GM12878 (cell line): ENCODE data around the gene CITED2. TPM values are rescaled to one million over a fixed set of nuclear protein-coding genes. Genes with fewer than 3 reads are reported as not detected.
A peak's percentile ranks its signal among the peaks of the same experiment; 100 is the strongest.

Experiments used
- BCL11A ChIP-seq: IDR thresholded peaks from 2 replicates; pipeline ENCODE4 v1.6.1; 2011; ENCODE audit warnings: low read depth, low read length
- CHD2 ChIP-seq: IDR thresholded peaks from 2 replicates; pipeline ENCODE4 v1.6.1; 2011; ENCODE audit warnings: low read depth, low read length, improper control_type of control experiment, borderline replicate concordance
- EP300 ChIP-seq, 2 experiments: fragments of 150-350 bp in 1 of 2; IDR thresholded peaks; 2 replicates each; pipeline ENCODE4 v1.6.1; 2011 to 2012; ENCODE audit warnings: low read depth in 2 of 2, low read length in 2 of 2, borderline replicate concordance in 1 of 2, improper control_type of control experiment in 1 of 2, inconsistent platforms in 1 of 2; ENCODE audit not compliant: control insufficient read depth in 1 of 2
- FOXK2 ChIP-seq: fragments of 450-650 bp; IDR thresholded peaks from 2 replicates; pipeline ENCODE4 v1.6.1; 2017; ENCODE audit warnings: mild to moderate bottlenecking, moderate library complexity
- FOXM1 ChIP-seq: IDR thresholded peaks from 2 replicates; pipeline ENCODE4 v1.6.1; 2012; ENCODE audit warnings: low read depth, mild to moderate bottlenecking, inconsistent platforms, low read length, moderate library complexity
- HCFC1 ChIP-seq: fragments of 150-350 bp; IDR thresholded peaks from 2 replicates; pipeline ENCODE4 v1.6.1; 2014; ENCODE audit warnings: low read length
- MEF2A ChIP-seq: IDR thresholded peaks from 2 replicates; pipeline ENCODE4 v1.6.1; 2011; ENCODE audit warnings: low read depth, mild to moderate bottlenecking, low read length, moderate library complexity; ENCODE audit not compliant: insufficient read depth
- MEF2B ChIP-seq: fragments of 450-650 bp; IDR thresholded peaks from 2 replicates; pipeline ENCODE4 v1.6.1; 2018; ENCODE audit warnings: mild to moderate bottlenecking, moderate library complexity; ENCODE audit not compliant: partially characterized antibody, poor library complexity, severe bottlenecking
- NFIC ChIP-seq: IDR thresholded peaks from 2 replicates; pipeline ENCODE4 v1.6.1; 2012; ENCODE audit warnings: low read depth, mild to moderate bottlenecking, inconsistent platforms, low read length, moderate library complexity
- NFYA ChIP-seq: IDR thresholded peaks from 2 replicates; pipeline ENCODE4 v1.6.1; 2011; ENCODE audit warnings: low read depth, mild to moderate bottlenecking, low read length, improper control_type of control experiment, borderline replicate concordance
- NR2C2 ChIP-seq: IDR thresholded peaks from 2 replicates; pipeline ENCODE4 v1.6.1; 2011; ENCODE audit warnings: borderline replicate concordance, low read depth; ENCODE audit not compliant: control insufficient read depth, insufficient read length
- NR2F1 ChIP-seq: fragments of 450-650 bp; conservative IDR thresholded peaks from 2 replicates; pipeline ENCODE4 v1.6.1; 2017; ENCODE audit warnings: mild to moderate bottlenecking
- PML ChIP-seq: IDR thresholded peaks from 2 replicates; pipeline ENCODE4 v1.6.1; 2012; ENCODE audit warnings: low read length, inconsistent platforms
- POU2F2 ChIP-seq: IDR thresholded peaks from 3 replicates; pipeline ENCODE4 v1.6.1; 2011; ENCODE audit warnings: low read depth, mild to moderate bottlenecking, low read length, borderline replicate concordance
- RAD51 ChIP-seq: fragments of 450-650 bp; IDR thresholded peaks from 2 replicates; pipeline ENCODE4 v1.6.1; 2016; ENCODE audit warnings: moderate library complexity, mild to moderate bottlenecking, inconsistent platforms
- RCOR1 ChIP-seq: conservative IDR thresholded peaks from 2 replicates; pipeline ENCODE4 v1.6.1; 2012; ENCODE audit warnings: low read depth, low read length, improper control_type of control experiment
- RUNX3 ChIP-seq: IDR thresholded peaks from 2 replicates; pipeline ENCODE4 v1.6.1; 2012; ENCODE audit warnings: low read length, inconsistent platforms
- SMAD5 ChIP-seq: IDR thresholded peaks from 2 replicates; pipeline ENCODE4 v1.6.1; 2016; ENCODE audit warnings: antibody characterized with exemption, low read depth
- SMARCA5 ChIP-seq: fragments of 450-650 bp; IDR thresholded peaks from 2 replicates; pipeline ENCODE4 v1.6.1; 2017; ENCODE audit warnings: mild to moderate bottlenecking
- SP1 ChIP-seq: IDR thresholded peaks from one replicate; pipeline ENCODE4 v1.6.1; 2011; ENCODE audit warnings: low read depth, low read length
- SRF ChIP-seq, 2 experiments: IDR thresholded peaks; 2 replicates each; pipeline ENCODE4 v1.6.1; 2011; ENCODE audit warnings: low read depth in 2 of 2, low read length in 2 of 2, mild to moderate bottlenecking in 1 of 2, moderate library complexity in 1 of 2
- TARDBP ChIP-seq: IDR thresholded peaks from 2 replicates; pipeline ENCODE4 v1.6.1; 2016; ENCODE audit warnings: borderline replicate concordance
- ZBED1 ChIP-seq: IDR thresholded peaks from 2 replicates; pipeline ENCODE4 v1.6.1; 2016; ENCODE audit warnings: borderline replicate concordance
- ZNF274 ChIP-seq: IDR thresholded peaks from one replicate; pipeline ENCODE4 v1.8.0; 2011; ENCODE audit not compliant: insufficient read length, insufficient read depth
- ZZZ3 ChIP-seq: IDR thresholded peaks from 2 replicates; pipeline ENCODE4 v1.6.1; 2011; ENCODE audit warnings: low read depth; ENCODE audit not compliant: control insufficient read depth, insufficient read length
- polyA plus RNA-seq, 11 experiments: library from polyadenylated mRNA; depleted of rRNA in 4 of 11; unstranded in 6 of 11; stranded (reverse) in 5 of 11; fragments of >200 nt; fragmentation: Nextera tagmentation in 4 of 11; fragmentation: Illumina TruSeq in 1 of 11; extraction: Ambion mirVana in 4 of 11; extraction: Trizol in 1 of 11; gene quantifications; 1 replicate in 1 of 11; 2 replicates in 10 of 11; pipeline versions ENCODE4 v1.2.1 to v1.2.3, GENCODE V29; 2011 to 2016; ENCODE audit warnings: inconsistent platforms in 2 of 11, missing spikeins in 2 of 11, low read depth in 1 of 11
- total RNA-seq, 4 experiments: library from RNA; depleted of rRNA in 3 of 4; stranded (reverse); fragments of >200 nt in 3 of 4; fragmentation: Illumina TruSeq in 1 of 4; extraction: Trizol in 1 of 4; gene quantifications; 2 replicates each; pipeline versions ENCODE4 v1.2.1 to v1.2.3, GENCODE V29; 2013 to 2021
- TF ChIP-seq, protein P1 (sequence below): fragments of 150-350 bp; IDR thresholded peaks from 2 replicates; pipeline ENCODE4 v1.6.1; 2016; ENCODE audit warnings: low read depth, low read length
- TF ChIP-seq, protein P2 (sequence below): IDR thresholded peaks from 2 replicates; pipeline ENCODE4 v1.6.1; 2011; ENCODE audit warnings: borderline replicate concordance, low read depth, mild to moderate bottlenecking, moderate library complexity, mixed read lengths, low read length; ENCODE audit not compliant: insufficient read depth; ENCODE audit errors: extremely low read length

Gene CITED2
- total and polyA plus RNA-seq, 10 of the 15 experiments (the other 5 are each of a cell fraction or from before 2014, with no cell fraction given): 0.08 to 20.0 (median 7.3) TPM

DNA sequence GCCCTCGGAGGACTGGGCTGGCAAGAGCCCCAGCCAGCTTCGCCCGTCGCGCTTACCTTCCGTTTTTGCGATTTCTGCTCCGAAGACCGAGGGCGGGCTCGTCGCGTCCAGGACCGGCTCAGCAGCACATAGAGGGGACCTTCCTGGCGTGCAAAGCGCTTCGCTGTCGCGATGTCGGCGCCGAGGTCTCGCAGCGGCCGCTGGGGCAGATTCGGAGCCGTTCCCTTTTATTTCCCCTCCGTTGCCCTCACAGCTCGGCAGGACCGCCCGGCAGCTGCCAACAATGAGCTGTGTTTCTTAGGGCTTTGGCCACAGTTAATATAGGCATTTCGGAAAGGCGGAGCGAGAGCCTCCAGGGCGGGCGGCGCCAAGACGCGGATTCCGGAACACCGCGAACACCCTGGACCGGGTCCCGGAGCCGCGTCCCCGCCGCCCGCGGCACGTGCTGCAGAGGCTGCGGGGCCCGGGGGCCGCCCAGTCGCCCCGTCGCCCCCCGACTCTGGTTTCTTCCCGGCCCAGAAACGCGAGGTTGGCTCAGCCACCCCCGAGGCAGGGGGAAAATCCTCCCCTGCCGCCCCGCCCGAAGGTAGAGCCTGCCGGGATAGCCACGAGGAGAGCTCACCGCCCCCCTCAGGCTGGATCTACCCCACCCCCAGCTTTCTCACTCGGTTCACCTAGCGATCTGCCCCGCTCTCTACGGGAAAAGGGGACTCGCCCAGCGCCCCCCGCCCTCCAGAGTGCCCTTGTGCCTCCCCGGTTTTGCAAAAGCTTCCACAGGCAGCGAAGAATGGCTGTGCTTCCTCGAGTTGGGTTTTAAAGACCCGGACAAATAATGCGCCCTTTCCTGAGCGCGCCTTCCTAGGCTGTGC lies at the start of gene CITED2 (continued):
- peak; percentile 53; the same call in 1 of the 2 replicates for TF ChIP-seq NR2F1
- TF ChIP-seq NR2C2: no peak
- peak; percentile 81; the same call in 1 of the 2 replicates for TF ChIP-seq CHD2
- peak; percentile 36; the same call in 1 of the 2 replicates for TF ChIP-seq FOXM1
- no peak for TF ChIP-seq ZNF274
- TF ChIP-seq SMAD5: peak; percentile 96
- TF ChIP-seq FOXK2: peak; percentile 28; the same call in 1 of the 2 replicates
- TF ChIP-seq HCFC1: peak; percentile 39; the same call in 1 of the 2 replicates
- peak; percentile 92; the same call in 1 of the 2 replicates for TF ChIP-seq ZBED1
- TF ChIP-seq SRF (IDR thresholded peaks at IDR 0.05; ENCODE audit: low read depth in 2 of 2, low read length in 2 of 2): 0 out of 4 replicates have a peak, but pooled peaks of 1 of the 2 experiments have one; percentile 35
- no peak for TF ChIP-seq NFYA
- TF ChIP-seq SMARCA5: 0 out of 2 replicates have a peak, but pooled peaks have one; percentile 51
- no peak for TF ChIP-seq MEF2B
- TF ChIP-seq MEF2A: 0 out of 2 replicates have a peak, but pooled peaks have one; percentile 32
- TF ChIP-seq TARDBP: 0 out of 2 replicates have a peak, but pooled peaks have one; percentile 52
- peak; percentile 97 for TF ChIP-seq POU2F2
- TF ChIP-seq, protein P1, sequence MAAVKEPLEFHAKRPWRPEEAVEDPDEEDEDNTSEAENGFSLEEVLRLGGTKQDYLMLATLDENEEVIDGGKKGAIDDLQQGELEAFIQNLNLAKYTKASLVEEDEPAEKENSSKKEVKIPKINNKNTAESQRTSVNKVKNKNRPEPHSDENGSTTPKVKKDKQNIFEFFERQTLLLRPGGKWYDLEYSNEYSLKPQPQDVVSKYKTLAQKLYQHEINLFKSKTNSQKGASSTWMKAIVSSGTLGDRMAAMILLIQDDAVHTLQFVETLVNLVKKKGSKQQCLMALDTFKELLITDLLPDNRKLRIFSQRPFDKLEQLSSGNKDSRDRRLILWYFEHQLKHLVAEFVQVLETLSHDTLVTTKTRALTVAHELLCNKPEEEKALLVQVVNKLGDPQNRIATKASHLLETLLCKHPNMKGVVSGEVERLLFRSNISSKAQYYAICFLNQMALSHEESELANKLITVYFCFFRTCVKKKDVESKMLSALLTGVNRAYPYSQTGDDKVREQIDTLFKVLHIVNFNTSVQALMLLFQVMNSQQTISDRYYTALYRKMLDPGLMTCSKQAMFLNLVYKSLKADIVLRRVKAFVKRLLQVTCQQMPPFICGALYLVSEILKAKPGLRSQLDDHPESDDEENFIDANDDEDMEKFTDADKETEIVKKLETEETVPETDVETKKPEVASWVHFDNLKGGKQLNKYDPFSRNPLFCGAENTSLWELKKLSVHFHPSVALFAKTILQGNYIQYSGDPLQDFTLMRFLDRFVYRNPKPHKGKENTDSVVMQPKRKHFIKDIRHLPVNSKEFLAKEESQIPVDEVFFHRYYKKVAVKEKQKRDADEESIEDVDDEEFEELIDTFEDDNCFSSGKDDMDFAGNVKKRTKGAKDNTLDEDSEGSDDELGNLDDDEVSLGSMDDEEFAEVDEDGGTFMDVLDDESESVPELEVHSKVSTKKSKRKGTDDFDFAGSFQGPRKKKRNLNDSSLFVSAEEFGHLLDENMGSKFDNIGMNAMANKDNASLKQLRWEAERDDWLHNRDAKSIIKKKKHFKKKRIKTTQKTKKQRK: no peak
- TF ChIP-seq NFIC: no peak
- peak; percentile 98 for TF ChIP-seq PML
- TF ChIP-seq SP1: peak; percentile 96
- TF ChIP-seq ZZZ3: no peak
- no peak for TF ChIP-seq BCL11A
- TF ChIP-seq, protein P2, sequence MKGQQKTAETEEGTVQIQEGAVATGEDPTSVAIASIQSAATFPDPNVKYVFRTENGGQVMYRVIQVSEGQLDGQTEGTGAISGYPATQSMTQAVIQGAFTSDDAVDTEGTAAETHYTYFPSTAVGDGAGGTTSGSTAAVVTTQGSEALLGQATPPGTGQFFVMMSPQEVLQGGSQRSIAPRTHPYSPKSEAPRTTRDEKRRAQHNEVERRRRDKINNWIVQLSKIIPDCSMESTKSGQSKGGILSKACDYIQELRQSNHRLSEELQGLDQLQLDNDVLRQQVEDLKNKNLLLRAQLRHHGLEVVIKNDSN: peak; percentile 55
- TF ChIP-seq RCOR1: 0 out of 2 replicates have a peak, but pooled peaks have one; percentile 1
- TF ChIP-seq RAD51: no peak
- TF ChIP-seq RUNX3: peak; percentile 56; the same call in 1 of the 2 replicates
- TF ChIP-seq EP300 (IDR thresholded peaks at IDR 0.05; ENCODE audit: borderline replicate concordance in 1 of 2, control insufficient read depth in 1 of 2, low read depth in 2 of 2, low read length in 2 of 2): peak in 1 of 2 experiments; percentile 55; a peak in 2 of 4 replicates
